Germinal center (tissue), 1 donor: Measurements from ENCODE around the gene ELOVL2.

ENCODE experiments used
- DNase-seq: peaks from one replicate; pipeline ENCODE4 v3.0.0; 2012; ENCODE audit warnings: mixed read lengths, low spot score

The ELOVL2 gene

GRCh38 chr6:11056871-11057270, 12.8 kb upstream of the ELOVL2 start:
- DNase-seq, result no peak

- DNase-seq, result no peak
Observed at GRCh38 chr6:11055127-11055627, 11.1 kb upstream of the ELOVL2 start.

- no peak for DNase-seq
Observed at GRCh38 chr6:11054722-11055121, 10.6 kb upstream of the ELOVL2 start.

- DNase-seq, result no peak
Observed at GRCh38 chr6:11053307-11053706, 9.2 kb upstream of the ELOVL2 start.

- no peak for DNase-seq
Observed at GRCh38 chr6:11050731-11051130, 6.6 kb upstream of the ELOVL2 start.

- no peak for DNase-seq
Observed at GRCh38 chr6:11044712-11045167, 635 bp upstream of the ELOVL2 start.

- DNase-seq, result peak; percentile 11
Observed at GRCh38 chr6:11043378-11043960, 636 bp downstream of the ELOVL2 start.

GRCh38 chr6:11042750-11043377, 1.2 kb downstream of the ELOVL2 start:
- peak; percentile 12 for DNase-seq

GRCh38 chr6:11042025-11042749, 1.9 kb downstream of the ELOVL2 start:
- no peak for DNase-seq

- no peak for DNase-seq
Observed at GRCh38 chr6:11040134-11040533, 4.0 kb downstream of the ELOVL2 start.

GRCh38 chr6:11039040-11039439, 5.1 kb downstream of the ELOVL2 start:
- no peak for DNase-seq

- DNase-seq, result no peak
Observed at GRCh38 chr6:11036977-11037430, 7.1 kb downstream of the ELOVL2 start.

GRCh38 chr6:11036351-11036740, 7.8 kb downstream of the ELOVL2 start:
- no peak for DNase-seq

- DNase-seq, result no peak
Observed at GRCh38 chr6:11035616-11036350, 8.3 kb downstream of the ELOVL2 start.

- DNase-seq, result no peak
Observed at GRCh38 chr6:11033825-11034224, 10.3 kb downstream of the ELOVL2 start.

- DNase-seq, result no peak
Observed at GRCh38 chr6:11030904-11031303, 13.2 kb downstream of the ELOVL2 start.

GRCh38 chr6:11028959-11029358, 15.1 kb downstream of the ELOVL2 start:
- no peak for DNase-seq

- no peak for DNase-seq
Observed at GRCh38 chr6:11027565-11028110, 16.5 kb downstream of the ELOVL2 start.

- peak; percentile 52 for DNase-seq
Observed at GRCh38 chr6:11025921-11026635, 18.0 kb downstream of the ELOVL2 start.

GRCh38 chr6:11025130-11025529, 19.0 kb downstream of the ELOVL2 start:
- no peak for DNase-seq

- no peak for DNase-seq
Observed at GRCh38 chr6:11023032-11023431, 21.1 kb downstream of the ELOVL2 start.
